ENCODE measurements around the gene ASPN.

DNA sequence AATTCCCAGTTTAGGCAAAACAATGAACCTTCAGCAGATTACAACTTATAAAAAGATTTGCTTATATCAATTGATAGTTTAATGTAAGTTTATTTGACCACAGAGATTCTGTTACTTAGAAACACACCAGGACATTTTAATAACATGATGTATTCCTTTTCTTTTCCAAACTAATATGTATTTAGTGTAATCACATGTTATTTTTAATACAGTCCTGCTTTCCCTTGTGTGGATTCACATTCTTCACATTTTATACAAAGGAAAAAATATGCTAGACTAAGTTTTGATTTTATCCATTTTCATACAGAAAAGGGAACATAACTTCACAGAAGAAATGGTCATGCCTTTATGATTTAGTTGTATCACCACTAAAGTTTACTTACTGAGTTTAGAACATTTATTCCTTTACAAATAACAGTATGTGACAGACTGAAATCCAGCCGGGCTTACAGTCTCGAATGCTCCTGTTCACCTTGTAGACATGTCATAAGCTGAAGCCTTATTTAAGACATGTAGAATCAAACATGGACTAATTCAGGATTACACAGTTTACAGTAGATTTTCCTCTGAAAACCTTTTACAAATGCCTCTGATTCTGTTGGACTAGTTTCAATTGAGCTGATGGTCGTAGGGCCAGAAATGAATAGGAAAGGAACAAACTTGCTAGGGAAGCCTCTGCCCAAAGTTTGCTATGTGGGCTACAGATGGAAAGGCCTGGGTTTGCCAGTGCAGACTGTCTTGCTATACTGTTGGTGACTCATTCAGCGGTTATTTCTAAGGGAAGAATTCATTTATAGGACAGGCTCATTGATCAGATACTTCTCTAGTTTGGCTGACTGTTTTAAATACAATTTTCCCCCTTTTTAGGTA lies 6.6 kb upstream of the ASPN start:
- TF ChIP-seq, protein P1, sequence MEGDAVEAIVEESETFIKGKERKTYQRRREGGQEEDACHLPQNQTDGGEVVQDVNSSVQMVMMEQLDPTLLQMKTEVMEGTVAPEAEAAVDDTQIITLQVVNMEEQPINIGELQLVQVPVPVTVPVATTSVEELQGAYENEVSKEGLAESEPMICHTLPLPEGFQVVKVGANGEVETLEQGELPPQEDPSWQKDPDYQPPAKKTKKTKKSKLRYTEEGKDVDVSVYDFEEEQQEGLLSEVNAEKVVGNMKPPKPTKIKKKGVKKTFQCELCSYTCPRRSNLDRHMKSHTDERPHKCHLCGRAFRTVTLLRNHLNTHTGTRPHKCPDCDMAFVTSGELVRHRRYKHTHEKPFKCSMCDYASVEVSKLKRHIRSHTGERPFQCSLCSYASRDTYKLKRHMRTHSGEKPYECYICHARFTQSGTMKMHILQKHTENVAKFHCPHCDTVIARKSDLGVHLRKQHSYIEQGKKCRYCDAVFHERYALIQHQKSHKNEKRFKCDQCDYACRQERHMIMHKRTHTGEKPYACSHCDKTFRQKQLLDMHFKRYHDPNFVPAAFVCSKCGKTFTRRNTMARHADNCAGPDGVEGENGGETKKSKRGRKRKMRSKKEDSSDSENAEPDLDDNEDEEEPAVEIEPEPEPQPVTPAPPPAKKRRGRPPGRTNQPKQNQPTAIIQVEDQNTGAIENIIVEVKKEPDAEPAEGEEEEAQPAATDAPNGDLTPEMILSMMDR (conservative IDR thresholded peaks at IDR 0.05; ENCODE audit: low read depth in 2 of 2) = no peak
- TF ChIP-seq EZH2 (IDR thresholded peaks at IDR 0.05; ENCODE audit: low read depth, unreplicated experiment) (no peak), CREB1 (CRISPR knock-in tag; IDR thresholded peaks at IDR 0.05; ENCODE audit: low read depth) (no peak), POLR2AphosphoS5 (IDR thresholded peaks at IDR 0.05; ENCODE audit: low read depth) (no peak), ZNF114 (CRISPR knock-in tag; IDR thresholded peaks at IDR 0.05) (no peak), EZH2phosphoT487 (IDR thresholded peaks at IDR 0.05; ENCODE audit: unreplicated experiment) (no peak)
- TF ChIP-seq, protein P2, sequence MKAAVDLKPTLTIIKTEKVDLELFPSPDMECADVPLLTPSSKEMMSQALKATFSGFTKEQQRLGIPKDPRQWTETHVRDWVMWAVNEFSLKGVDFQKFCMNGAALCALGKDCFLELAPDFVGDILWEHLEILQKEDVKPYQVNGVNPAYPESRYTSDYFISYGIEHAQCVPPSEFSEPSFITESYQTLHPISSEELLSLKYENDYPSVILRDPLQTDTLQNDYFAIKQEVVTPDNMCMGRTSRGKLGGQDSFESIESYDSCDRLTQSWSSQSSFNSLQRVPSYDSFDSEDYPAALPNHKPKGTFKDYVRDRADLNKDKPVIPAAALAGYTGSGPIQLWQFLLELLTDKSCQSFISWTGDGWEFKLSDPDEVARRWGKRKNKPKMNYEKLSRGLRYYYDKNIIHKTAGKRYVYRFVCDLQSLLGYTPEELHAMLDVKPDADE (IDR thresholded peaks at IDR 0.05) = no peak
- TF ChIP-seq, protein P3, sequence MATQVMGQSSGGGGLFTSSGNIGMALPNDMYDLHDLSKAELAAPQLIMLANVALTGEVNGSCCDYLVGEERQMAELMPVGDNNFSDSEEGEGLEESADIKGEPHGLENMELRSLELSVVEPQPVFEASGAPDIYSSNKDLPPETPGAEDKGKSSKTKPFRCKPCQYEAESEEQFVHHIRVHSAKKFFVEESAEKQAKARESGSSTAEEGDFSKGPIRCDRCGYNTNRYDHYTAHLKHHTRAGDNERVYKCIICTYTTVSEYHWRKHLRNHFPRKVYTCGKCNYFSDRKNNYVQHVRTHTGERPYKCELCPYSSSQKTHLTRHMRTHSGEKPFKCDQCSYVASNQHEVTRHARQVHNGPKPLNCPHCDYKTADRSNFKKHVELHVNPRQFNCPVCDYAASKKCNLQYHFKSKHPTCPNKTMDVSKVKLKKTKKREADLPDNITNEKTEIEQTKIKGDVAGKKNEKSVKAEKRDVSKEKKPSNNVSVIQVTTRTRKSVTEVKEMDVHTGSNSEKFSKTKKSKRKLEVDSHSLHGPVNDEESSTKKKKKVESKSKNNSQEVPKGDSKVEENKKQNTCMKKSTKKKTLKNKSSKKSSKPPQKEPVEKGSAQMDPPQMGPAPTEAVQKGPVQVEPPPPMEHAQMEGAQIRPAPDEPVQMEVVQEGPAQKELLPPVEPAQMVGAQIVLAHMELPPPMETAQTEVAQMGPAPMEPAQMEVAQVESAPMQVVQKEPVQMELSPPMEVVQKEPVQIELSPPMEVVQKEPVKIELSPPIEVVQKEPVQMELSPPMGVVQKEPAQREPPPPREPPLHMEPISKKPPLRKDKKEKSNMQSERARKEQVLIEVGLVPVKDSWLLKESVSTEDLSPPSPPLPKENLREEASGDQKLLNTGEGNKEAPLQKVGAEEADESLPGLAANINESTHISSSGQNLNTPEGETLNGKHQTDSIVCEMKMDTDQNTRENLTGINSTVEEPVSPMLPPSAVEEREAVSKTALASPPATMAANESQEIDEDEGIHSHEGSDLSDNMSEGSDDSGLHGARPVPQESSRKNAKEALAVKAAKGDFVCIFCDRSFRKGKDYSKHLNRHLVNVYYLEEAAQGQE (IDR thresholded peaks at IDR 0.05; ENCODE audit: unreplicated experiment) = no peak

Measured in GM23338 (cell line).